HG02763 (cell line): ENCODE results near the gene KRTAP9-4.
"Not testable (repeated sequence)": the region's sequence is repeated elsewhere in the genome, so short reads cannot be mapped to it uniquely, and the experiment has no call there.

Experiments
- ATAC-seq: cut with Tn5 transposase; IDR thresholded peaks from one replicate; pipeline ENCODE4 v1.9.1; 2021; ENCODE audit warnings: mild to moderate bottlenecking, moderate library complexity; ENCODE audit not compliant: unreplicated experiment

Gene KRTAP9-4, protein sequence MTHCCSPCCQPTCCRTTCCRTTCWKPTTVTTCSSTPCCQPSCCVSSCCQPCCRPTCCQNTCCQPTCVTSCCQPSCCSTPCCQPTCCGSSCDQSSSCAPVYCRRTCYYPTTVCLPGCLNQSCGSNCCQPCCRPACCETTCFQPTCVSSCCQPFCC

DNA sequence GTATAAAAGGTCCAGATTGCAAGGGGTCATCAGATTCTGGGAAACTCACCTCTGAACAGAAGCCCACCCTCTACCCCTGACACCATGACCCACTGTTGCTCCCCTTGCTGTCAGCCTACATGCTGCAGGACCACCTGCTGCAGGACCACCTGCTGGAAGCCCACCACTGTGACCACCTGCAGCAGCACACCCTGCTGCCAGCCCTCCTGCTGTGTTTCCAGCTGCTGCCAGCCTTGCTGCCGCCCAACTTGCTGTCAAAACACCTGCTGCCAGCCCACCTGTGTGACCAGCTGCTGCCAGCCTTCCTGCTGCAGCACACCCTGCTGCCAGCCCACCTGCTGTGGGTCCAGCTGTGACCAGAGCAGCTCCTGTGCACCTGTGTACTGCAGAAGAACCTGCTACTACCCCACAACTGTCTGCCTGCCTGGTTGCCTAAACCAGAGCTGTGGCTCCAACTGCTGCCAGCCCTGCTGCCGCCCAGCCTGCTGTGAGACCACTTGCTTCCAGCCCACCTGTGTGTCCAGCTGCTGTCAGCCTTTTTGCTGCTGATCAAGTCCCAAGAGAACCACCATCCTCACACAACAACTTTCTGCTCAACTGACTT, at the start of gene KRTAP9-4:
TSS of gene KRTAP9-4 (plus strand) at position 51 of the 604 bp plus-strand sequence. CDS start at position 85, 34 bp downstream.
- not testable (repeated sequence) for ATAC-seq

DNA sequence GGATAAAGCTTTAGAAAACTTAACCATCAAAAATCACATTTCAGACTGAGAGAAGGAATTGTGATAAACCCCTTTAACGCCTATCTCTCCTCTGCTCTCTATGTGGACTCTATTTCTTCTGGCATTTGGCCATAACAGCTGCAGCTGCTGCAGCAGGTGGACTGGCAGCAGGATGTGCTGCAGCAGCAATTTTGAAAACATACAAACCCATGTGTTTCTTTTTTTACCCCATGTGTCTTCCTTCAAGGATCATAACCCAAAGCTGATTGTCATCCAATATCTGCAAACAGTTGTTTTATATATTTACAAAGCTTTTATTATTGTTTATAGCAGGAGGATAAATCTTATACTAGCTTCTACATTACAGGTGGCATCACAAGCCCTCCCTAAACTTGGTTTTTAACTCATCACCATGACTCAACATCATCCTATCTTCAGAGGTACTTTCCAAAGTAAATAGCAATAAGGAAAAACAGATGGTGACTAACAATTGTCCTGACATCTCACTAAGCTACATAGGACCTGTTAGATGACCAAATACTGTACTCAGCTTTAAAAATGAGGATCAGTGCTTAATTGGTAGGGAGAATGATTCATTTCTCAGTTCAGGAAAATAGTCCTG, 37.5 kb upstream of the KRTAP9-4 start:
- no peak for ATAC-seq

DNA sequence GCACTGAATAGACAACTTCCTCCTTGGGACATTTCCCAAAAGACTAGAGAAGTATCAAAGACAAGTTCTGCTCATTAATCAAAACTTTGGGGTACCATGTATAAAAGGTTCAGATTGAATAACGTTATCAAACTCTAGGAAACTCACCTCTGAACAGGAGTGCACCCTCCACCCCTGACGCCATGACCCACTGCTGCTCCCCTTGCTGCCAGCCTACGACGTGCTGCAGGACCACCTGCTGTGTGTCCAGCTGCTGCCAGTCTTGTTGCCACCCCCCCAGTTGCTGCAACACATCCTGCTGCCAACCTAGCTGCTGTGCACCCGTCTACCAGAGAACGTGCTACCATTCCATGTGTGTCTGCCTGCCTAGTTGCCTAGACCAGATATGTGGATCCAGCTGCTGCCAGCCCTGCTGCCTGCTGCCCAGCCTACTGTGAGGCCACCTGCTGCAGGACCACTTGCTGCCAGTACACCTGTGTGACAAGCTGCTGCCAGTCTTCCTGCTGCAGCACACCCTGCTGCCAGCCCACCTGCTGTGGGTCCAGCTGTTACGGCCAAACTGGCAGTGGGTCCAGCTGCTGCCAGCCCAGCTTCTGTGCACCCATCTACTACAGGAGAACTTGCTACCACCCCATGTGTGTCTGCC, 36.8 kb upstream of the KRTAP9-4 start:
- ATAC-seq, result no peak

DNA sequence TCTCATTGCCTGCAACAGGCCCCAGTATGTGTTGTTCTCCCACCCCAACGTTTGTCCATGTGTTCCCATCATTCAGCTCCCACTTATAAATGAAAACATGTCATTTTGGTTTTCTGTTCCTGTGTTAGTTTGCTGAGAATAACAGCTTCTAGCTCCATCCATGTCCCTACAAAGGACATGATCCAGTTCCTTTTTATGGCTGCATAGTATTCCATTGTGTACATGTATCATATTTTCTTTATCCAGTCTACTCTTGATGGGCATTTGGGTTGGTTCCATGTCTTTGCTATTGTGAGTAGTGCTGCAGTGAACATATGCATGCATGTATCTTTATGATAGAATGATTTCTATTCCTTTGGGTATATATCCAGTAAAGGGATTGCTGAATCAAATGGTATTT, 33.8 kb upstream of the KRTAP9-4 start:
- ATAC-seq, result no peak

DNA sequence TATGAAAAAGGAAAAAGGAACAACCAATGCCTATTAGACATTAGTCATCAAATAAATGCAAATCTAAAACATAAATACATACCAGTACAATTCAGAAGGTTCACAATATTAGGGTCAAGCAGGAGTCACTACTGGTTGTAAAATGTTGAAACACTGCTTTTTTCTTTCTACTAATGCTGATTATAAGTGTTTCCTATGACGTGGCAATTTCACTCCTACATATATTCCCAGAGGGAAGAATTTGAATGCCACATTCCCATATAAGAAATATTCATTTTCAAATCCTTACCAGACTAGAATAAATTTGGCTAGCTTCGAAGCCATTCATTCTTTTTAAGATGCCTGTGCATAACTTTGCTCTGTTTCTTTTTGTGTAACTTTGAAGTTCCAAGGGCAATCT, 25.7 kb upstream of the KRTAP9-4 start:
- ATAC-seq, result no peak

DNA sequence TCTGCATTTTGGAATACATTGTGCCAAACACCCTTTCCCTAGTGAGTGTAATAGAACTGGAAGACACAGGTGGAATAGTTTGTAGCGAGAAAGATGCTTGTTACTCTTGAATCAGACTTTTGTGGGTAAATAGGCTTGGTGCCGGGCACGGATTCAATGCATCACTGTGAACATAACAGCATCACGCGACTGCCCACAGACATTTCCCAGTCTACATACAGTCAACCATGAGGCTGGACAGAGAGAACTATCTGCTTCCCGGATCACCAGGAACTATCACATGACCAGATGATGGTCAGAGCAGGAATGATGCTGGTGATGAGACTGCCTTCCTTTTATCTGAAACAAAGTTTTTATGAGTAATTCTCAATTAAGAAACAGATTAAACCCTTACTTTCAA, 23.4 kb upstream of the KRTAP9-4 start:
- ATAC-seq, result no peak

DNA sequence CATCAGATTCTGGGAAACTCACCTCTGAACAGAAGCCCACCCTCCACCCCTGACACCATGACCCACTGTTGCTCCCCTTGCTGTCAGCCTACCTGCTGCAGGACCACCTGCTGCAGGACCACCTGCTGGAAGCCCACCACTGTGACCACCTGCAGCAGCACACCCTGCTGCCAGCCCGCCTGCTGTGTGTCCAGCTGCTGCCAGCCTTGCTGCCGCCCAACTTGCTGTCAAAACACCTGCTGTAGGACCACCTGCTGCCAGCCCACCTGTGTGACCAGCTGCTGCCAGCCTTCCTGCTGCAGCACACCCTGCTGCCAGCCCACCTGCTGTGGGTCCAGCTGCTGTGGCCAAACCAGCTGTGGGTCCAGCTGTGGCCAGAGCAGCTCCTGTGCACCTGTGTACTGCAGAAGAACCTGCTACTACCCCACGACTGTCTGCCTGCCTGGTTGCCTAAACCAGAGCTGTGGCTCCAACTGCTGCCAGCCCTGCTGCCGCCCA, 22.8 kb upstream of the KRTAP9-4 start, which contains the start of gene KRTAP9-2:
TSS of gene KRTAP9-2 (plus strand) at position 51 of the 498 bp plus-strand sequence. CDS start at position 58, 7 bp downstream.
- ATAC-seq, result not testable (repeated sequence)

DNA sequence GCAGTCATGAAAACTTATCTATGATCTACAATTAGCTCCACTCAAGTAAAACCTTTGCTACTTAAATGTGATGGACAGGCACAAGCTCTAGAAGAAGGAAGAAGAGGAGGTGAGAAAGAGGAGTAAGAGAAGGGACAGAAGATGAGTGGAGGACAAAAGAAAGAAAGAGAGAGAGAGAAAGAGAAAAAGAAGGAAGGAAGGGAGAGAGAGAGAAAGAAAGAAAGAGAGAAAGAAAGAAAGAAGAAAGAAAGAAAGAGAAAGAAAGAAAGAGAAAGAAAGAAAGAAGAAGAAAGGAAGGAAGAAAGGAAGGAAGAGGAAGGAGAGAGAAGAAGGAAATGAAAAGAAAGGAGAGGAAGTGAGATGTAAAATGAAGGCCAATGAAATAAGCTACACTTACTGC, 19.4 kb upstream of the KRTAP9-4 start:
- ATAC-seq, result no peak

DNA sequence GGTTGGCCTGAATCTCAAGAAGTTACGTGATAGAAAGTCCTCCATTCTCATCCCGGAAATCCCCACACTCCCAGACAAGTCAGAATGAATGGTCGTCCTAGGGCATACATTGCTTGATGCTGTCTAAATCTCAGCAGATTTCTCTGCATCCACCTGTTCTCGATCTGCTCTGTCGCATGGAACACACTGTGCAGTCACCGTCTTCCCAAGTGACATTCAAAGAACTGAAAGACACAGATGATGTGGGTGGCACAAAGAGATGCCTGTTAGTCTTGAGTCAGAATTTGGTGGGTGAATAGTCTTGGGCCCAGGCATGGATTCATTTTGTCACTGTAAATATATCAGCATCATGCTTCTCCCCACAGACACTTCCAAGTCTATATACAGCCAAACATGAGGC, 17.8 kb upstream of the KRTAP9-4 start:
- ATAC-seq, result no peak

DNA sequence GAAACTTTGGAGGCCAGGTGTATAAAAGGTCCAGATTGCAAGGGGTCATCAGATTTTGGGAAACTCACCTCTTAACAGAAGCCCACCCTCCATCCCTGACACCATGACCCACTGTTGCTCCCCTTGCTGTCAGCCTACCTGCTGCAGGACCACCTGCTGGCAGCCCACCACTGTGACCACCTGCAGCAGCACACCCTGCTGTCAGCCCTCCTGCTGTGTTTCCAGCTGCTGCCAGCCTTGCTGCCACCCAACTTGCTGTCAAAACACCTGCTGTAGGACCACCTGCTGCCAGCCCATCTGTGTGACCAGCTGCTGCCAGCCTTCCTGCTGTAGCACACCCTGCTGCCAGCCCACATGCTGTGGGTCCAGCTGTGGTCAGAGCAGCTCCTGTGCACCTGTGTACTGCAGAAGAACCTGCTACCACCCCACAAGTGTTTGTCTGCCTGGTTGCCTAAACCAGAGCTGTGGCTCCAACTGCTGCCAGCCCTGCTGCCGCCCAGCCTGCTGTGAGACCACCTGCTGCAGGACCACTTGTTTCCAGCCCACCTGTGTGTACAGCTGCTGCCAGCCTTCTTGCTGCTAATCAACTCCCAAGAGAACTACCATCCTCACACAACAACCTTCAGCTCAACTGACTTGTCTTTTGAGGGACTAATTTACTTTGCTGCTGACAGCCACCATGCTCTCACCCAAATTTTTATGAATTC, 16.9 kb upstream of the KRTAP9-4 start, which contains the start of gene KRTAP9-3:
TSS of gene KRTAP9-3 (plus strand) at position 51 of the 707 bp plus-strand sequence. CDS start at position 104, 53 bp downstream.
- ATAC-seq, result not testable (repeated sequence)

DNA sequence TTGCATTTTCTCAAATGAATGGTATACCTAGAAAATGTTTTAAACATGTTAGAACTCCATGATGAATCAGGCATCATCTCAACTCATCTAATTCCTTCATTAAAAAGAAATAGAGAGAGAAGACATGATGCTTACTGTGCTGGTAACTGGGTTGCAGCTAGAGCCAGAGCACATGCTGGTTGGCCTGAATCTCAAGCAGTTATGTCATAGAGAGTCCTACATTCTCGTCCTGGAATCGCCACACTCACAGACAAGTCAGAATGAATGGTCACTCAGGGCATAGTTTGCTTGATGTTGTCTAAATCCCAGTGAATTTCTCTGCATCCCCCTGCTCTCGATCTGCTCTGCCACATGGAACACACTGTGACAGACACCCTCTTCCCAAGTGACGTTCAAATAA, 12.4 kb upstream of the KRTAP9-4 start:
- not testable (repeated sequence) for ATAC-seq

DNA sequence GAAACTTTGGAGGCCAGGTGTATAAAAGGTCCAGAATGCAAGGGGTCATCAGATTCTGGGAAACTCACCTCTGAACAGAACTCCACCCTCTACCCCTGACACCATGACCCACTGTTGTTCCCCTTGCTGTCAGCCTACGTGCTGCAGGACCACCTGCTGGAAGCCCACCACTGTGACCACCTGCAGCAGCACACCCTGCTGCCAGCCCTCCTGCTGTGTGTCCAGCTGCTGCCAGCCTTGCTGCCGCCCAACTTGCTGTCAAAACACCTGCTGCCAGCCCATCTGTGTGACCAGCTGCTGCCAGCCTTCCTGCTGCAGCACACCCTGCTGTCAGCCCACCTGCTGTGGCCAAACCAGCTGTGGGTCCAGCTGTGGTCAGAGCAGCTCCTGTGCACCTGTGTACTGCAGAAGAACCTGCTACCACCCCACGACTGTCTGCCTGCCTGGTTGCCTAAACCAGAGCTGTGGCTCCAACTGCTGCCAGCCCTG, 11.5 kb upstream of the KRTAP9-4 start, which contains the start of gene KRTAP9-8:
TSS of gene KRTAP9-8 (plus strand) at position 51 of the 489 bp plus-strand sequence. CDS start at position 104, 53 bp downstream.
- ATAC-seq, result not testable (repeated sequence)

DNA sequence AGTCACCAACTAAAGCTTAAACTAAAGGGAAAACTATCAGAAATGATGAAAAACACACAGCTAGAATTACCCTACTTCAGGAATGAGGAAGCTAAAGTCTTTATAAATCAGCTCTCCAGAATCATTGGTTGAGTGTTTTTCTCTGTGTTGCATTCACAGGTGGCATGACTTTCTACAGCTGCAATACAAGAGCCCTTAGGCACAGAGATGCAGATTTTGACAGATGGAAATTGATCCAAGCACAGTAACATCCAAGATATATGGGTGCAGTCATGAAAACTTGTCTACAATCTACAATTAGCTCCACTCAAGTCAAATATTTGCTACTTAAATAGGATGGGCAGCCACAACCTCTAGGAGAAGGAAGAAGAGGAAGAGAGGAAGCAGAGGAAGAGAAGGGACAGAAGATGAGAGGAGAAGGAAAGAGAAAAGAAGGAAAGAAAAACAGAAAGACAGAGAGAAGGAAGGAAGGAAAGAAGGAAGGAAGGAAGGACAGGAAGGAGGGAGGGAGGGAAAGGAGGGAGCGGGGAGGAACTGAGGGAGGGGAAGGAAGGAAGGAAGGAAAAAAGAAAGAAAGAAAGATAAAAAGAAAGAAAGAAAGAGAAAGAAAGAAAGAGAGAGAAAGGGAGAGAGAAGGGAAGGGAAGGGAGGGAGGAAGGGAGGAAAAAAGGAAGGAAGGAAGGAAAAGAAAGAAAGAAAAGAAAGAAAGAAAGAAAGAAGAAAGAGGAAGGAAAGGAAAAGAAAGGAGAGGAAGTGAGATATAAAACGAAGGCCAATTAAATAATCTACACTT, 2.3 kb upstream of the KRTAP9-4 start:
- not testable (repeated sequence) for ATAC-seq

DNA sequence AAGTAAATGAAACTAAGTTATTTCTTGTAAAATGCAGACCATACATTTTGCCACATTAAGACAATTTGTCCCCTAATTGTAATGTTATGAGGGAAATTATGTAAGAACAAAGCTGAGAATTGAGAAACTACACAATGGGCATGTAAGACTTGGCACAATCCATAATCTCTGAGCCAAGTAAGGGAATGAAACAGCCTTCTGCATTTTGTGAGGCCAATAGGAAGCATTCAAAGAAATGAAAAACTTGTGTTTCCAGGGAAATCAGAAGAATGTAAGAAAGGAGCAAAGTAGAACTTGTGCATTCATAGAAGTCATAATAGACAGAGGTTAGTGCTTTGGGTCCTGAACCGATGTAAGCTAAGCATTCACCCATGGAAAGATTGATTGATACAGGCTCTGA, 1.8 kb downstream of the KRTAP9-4 start:
- ATAC-seq, result no peak

DNA sequence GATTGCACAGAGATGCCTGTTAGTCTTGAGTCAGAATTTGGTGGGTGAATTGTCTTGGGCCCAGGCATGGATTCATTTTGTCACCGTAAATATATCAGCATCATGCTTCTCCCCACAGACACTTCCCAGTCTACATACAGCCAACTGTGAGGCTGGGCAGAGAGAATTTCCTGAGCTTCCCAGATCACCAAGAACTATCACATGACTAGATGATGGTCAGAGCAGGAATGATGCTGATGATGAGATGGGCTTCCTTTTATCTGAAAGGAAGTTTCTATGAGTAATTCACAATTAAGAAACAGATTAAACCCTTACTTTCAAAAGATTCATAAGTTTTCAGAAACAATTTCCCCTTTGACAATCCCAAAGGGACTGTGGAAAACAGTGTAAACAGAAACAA, 5.4 kb downstream of the KRTAP9-4 start:
- no peak for ATAC-seq

DNA sequence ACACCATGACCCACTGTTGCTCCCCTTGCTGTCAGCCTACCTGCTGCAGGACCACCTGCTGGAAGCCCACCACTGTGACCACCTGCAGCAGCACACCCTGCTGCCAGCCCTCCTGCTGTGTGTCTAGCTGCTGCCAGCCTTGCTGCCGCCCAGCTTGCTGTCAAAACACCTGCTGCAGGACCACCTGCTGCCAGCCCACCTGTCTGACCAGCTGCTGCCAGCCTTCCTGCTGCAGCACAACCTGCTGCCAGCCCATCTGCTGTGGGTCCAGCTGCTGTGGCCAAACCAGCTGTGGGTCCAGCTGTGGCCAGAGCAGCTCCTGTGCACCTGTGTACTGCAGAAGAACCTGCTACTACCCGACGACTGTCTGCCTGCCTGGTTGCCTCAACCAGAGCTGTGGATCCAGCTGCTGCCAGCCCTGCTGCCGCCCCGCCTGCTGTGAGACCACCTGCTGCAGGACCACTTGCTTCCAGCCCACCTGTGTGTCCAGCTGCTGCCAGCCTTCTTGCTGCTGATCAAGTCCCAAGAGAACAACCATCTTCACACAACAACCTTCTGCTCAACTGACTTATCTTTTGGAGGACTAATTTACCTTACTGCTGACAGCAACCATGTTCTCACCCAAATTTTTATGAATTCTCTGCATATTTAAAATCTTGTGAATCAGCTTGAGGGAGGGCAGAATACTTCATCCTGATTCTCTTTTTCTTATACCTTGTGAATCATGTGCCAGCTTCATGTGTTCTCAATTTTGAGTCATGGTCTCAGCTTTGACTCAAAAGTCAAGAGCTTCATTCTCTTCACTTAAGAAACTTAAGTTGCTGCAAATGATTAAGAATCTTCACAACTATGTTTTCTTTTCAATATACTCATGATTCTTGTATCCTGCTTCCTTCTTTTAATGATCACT, 6.1 kb downstream of the KRTAP9-4 start, which contains the start of gene KRTAP9-9:
TSS of gene KRTAP9-9 (plus strand) at position 4 of the 910 bp plus-strand sequence.
- not testable (repeated sequence) for ATAC-seq

DNA sequence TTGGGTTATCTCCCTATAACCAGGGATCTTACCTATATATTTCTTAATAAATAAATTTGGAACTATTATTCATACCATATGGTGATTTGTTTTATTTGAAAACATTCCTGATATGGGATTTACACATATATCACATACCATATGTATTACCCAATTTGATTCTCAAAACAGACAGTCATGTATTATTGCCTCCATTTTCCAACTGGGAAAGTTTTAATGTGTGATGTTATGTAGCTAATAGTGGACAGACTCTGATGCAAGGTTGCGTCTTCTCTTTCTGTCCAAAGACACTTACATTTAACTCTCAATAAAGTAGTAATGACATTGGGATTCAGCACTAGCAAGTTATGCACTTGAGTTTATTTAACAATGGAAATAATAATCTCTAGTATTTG, 6.8 kb downstream of the KRTAP9-4 start:
- no peak for ATAC-seq

DNA sequence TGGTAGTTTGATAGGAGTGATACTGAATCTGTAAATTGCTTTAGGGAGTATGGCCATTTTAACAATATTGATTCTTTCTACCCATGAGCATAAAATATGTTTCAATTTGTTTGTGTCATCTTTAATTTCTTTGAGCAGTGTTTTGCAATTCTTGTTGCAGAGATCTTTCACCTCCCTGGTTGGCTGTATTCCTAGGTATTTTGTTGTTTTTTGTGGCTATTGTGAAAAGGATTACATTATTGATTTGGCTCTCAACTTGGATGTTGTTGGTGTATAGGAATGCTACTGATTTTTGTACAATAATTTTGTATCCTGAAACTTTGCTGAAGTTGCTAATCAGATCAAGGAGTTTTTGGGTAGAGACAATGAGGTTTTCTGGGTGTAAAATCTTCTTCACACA, 8.9 kb downstream of the KRTAP9-4 start:
- no peak for ATAC-seq

DNA sequence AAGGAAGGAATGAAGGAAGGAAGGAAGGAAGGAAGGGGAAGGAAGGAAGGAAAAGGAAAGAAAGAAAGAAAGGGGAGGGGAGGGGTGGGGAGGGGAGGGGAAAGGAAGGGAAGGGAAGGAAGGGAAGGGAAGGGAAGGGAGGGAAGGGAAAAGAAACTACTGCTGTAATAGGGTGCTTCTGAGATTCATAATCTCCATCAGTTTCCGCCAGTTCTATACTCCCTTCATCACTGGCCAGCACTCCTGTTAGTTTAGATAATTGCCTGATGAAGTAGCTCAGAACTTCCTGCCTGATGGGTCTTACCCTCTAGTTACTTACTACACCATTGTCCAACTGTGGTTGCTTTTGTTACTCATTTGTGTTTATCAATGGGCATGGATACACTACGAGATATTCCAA, 13.7 kb downstream of the KRTAP9-4 start:
- ATAC-seq, result no peak
